ENCODE data around the gene USP15.

The USP15 gene

GRCh38 chr12:62258231-62258630 lies 2.0 kb upstream of the USP15 start:
- DNase-seq (ENCODE audit: low read depth) = no peak

- DNase-seq (ENCODE audit: low read depth) = no peak
Measured at GRCh38 chr12:62258941-62259630, 1.1 kb upstream of the USP15 start.

GRCh38 chr12:62259631-62259992 lies 592 bp upstream of the USP15 start:
- DNase-seq (ENCODE audit: low read depth) = no peak

- DNase-seq (ENCODE audit: low read depth) = no peak
Measured at GRCh38 chr12:62260733-62261683, 804 bp downstream of the USP15 start.

GRCh38 chr12:62261876-62262517 lies 1.8 kb downstream of the USP15 start:
- no peak for DNase-seq (ENCODE audit: low read depth)

GRCh38 chr12:62263232-62263631 lies 3.0 kb downstream of the USP15 start:
- DNase-seq (ENCODE audit: low read depth) = no peak

- no peak for DNase-seq (ENCODE audit: low read depth)
Measured at GRCh38 chr12:62263966-62264365, 3.8 kb downstream of the USP15 start.

GRCh38 chr12:62264706-62265105 lies 4.5 kb downstream of the USP15 start:
- DNase-seq (ENCODE audit: low read depth) = no peak

GRCh38 chr12:62265511-62265910 lies 5.3 kb downstream of the USP15 start:
- no peak for DNase-seq (ENCODE audit: low read depth)

- no peak for DNase-seq (ENCODE audit: low read depth)
Measured at GRCh38 chr12:62267026-62267425, 6.8 kb downstream of the USP15 start.

GRCh38 chr12:62267480-62267879 lies 7.3 kb downstream of the USP15 start:
- no peak for DNase-seq (ENCODE audit: low read depth)

GRCh38 chr12:62268956-62269355 lies 8.8 kb downstream of the USP15 start:
- DNase-seq (ENCODE audit: low read depth) = no peak

- DNase-seq (ENCODE audit: low read depth) = no peak
Measured at GRCh38 chr12:62269464-62270228, 9.4 kb downstream of the USP15 start.

GRCh38 chr12:62270384-62270783 lies 10.2 kb downstream of the USP15 start:
- no peak for DNase-seq (ENCODE audit: low read depth)

- DNase-seq (ENCODE audit: low read depth) = no peak
Measured at GRCh38 chr12:62270872-62271271, 10.7 kb downstream of the USP15 start.

- no peak for DNase-seq (ENCODE audit: low read depth)
Measured at GRCh38 chr12:62272936-62273552, 12.8 kb downstream of the USP15 start.

GRCh38 chr12:62273724-62274380 lies 13.6 kb downstream of the USP15 start:
- no peak for DNase-seq (ENCODE audit: low read depth)

- DNase-seq (ENCODE audit: low read depth) = no peak
Measured at GRCh38 chr12:62278022-62278421, 17.8 kb downstream of the USP15 start.

- no peak for DNase-seq (ENCODE audit: low read depth)
Measured at GRCh38 chr12:62279058-62279457, 18.9 kb downstream of the USP15 start.

GRCh38 chr12:62279961-62280360 lies 19.8 kb downstream of the USP15 start:
- no peak for DNase-seq (ENCODE audit: low read depth)
